Thoracic aorta (tissue), 2 donors: Measurements from ENCODE around the gene ARHGEF5. TPM values are rescaled to one million over a fixed set of nuclear protein-coding genes. Genes with fewer than 3 reads are reported as not detected.

Experiments
- ATAC-seq: fragments of 150-250 bp; one replicate; pipeline ENCODE4 v1.8.0; 2017; ENCODE audit warnings: low read depth; ENCODE audit not compliant: insufficient number of reproducible peaks, low FRiP score
- DNase-seq: peaks from one replicate; pipeline ENCODE4 v3.0.0-alpha.2; 2020; ENCODE audit warnings: low spot score
- H3K27ac ChIP-seq, 2 donors: fragments of 200-600 bp; sonication (generic); 1 replicate in 1 of 2; 2 replicates in 1 of 2; pipeline ENCODE4 v1.5.1; 2016; ENCODE audit warnings: mild to moderate bottlenecking in 2 of 2, moderate library complexity in 2 of 2
- H3K27me3 ChIP-seq: fragments of 200-600 bp; sonication (generic); replicated peaks from 2 replicates; pipeline ENCODE4 v1.6.0; 2016; ENCODE audit warnings: mild to moderate bottlenecking; ENCODE audit not compliant: insufficient read depth
- H3K36me3 ChIP-seq: fragments of 200-600 bp; sonication (generic); one replicate; pipeline ENCODE4 v1.5.1; 2016
- H3K4me1 ChIP-seq, 2 donors: fragments of 200-600 bp; sonication (generic); 1 replicate in 1 of 2; 2 replicates in 1 of 2; pipeline versions ENCODE4 v1.5.1 to v1.6.0; 2016; ENCODE audit warnings: low read depth in 2 of 2, mild to moderate bottlenecking in 1 of 2; ENCODE audit not compliant: control insufficient read depth in 1 of 2
- H3K4me3 ChIP-seq: fragments of 200-600 bp; sonication (generic); 2 replicates; pipeline ENCODE4 v1.5.1; 2016; ENCODE audit warnings: mild to moderate bottlenecking
- H3K9me3 ChIP-seq: fragments of 200-600 bp; sonication (generic); 2 replicates; pipeline ENCODE4 v1.5.1; 2016
- CTCF ChIP-seq: fragments of 200-600 bp; sonication (generic); IDR thresholded peaks from one replicate; pipeline ENCODE4 v1.5.1; 2019; ENCODE audit warnings: antibody characterized with exemption
- total RNA-seq, 2 donors: library from RNA; depleted of rRNA; stranded (reverse); fragments of >200 nt; gene quantifications; one replicate each; pipeline versions ENCODE4 v1.1.0 to v1.2.3, GENCODE V29; 2016

Gene ARHGEF5
- total RNA-seq, 2 donors from 2014 or later, result 6.8 to 10.4 TPM

- Histone ChIP-seq H3K4me1 (no peaks in the 10 kb centered on the region), H3K4me3 (no peak overlapping the region), H3K36me3 (no peaks in the 10 kb centered on the region), H3K27ac (no peak overlapping the region), H3K27me3 (no peaks in the 10 kb centered on the region), H3K9me3 (no peaks in the 10 kb centered on the region)
- DNase-seq (no peak), ATAC-seq (no peak)
- no peak for TF ChIP-seq CTCF
Observed at GRCh38 chr7:144390481-144390880, 35.3 kb downstream of the ARHGEF5 start.

GRCh38 chr7:144391014-144391413, 35.8 kb downstream of the ARHGEF5 start:
- Histone ChIP-seq H3K4me3 (no peak overlapping the region), H3K9me3 (no peaks in the 10 kb centered on the region), H3K27ac (no peak overlapping the region), H3K27me3 (no peaks in the 10 kb centered on the region), H3K36me3 (no peaks in the 10 kb centered on the region), H3K4me1 (no peaks in the 10 kb centered on the region)
- ATAC-seq (no peak), DNase-seq (no peak)
- no peak for TF ChIP-seq CTCF

- ATAC-seq (no peak), DNase-seq (no peak)
- Histone ChIP-seq H3K9me3 (no peaks in the 10 kb centered on the region), H3K4me1 (no peaks in the 10 kb centered on the region), H3K27me3 (no peaks in the 10 kb centered on the region), H3K36me3 (no peaks in the 10 kb centered on the region), H3K4me3 (peak overlapping the region; percentile 35), H3K27ac (no peak overlapping the region)
- TF ChIP-seq CTCF, result peak; percentile 73
Observed at GRCh38 chr7:144391823-144392255, 36.6 kb downstream of the ARHGEF5 start.

- H3K4me3 ChIP-seq, result no peak overlapping the region
- H3K4me1 ChIP-seq, result no peaks in the 10 kb centered on the region
- no peak for TF ChIP-seq CTCF
- H3K27me3 ChIP-seq, result no peaks in the 10 kb centered on the region
- H3K9me3 ChIP-seq, result no peaks in the 10 kb centered on the region
- ATAC-seq, result no peak
- no peaks in the 10 kb centered on the region for H3K36me3 ChIP-seq
- H3K27ac ChIP-seq, result no peak overlapping the region
- DNase-seq, result no peak
Observed at GRCh38 chr7:144397086-144397485, 41.9 kb downstream of the ARHGEF5 start.

GRCh38 chr7:144398291-144398690, 43.1 kb downstream of the ARHGEF5 start:
- Histone ChIP-seq H3K36me3 (no peaks in the 10 kb centered on the region), H3K4me3 (no peak overlapping the region)
- no peak for DNase-seq

More at GRCh38 chr7:144398291-144398690, 43.1 kb downstream of the ARHGEF5 start:
- TF ChIP-seq CTCF, result no peak
- no peak for ATAC-seq
- Histone ChIP-seq H3K27ac (no peak overlapping the region), H3K27me3 (no peaks in the 10 kb centered on the region), H3K9me3 (no peaks in the 10 kb centered on the region), H3K4me1 (no peaks in the 10 kb centered on the region)
